ENCODE measurements around the gene EHMT1. TPM values are rescaled to one million over a fixed set of nuclear protein-coding genes. Genes with fewer than 3 reads are reported as not detected.

The EHMT1 gene
- total RNA-seq, 2 donors from 2014 or later = 56.2 to 97.9 TPM

GRCh38 chr9:137682428-137683105, 63.8 kb downstream of the EHMT1 start:
- DNase-seq = no peak
- H3K4me1 ChIP-seq = peaks cover 6% of the 10 kb centered on the region
- no peak for TF ChIP-seq CTCF (IDR thresholded peaks at IDR 0.05)
- H3K27me3 ChIP-seq = no peaks in the 10 kb centered on the region
- no peaks in the 10 kb centered on the region for H3K36me3 ChIP-seq
- H3K9me3 ChIP-seq = no peaks in the 10 kb centered on the region
- H3K9ac ChIP-seq (ENCODE audit: low read depth in 2 of 2, low read length in 2 of 2) = no peak overlapping the region
- H3K4me3 ChIP-seq = no peak overlapping the region
- intact Hi-C loops (cut with DNase I) = no loop called here
- no peak overlapping the region for H3K27ac ChIP-seq

GRCh38 chr9:137683262-137683864, 64.6 kb downstream of the EHMT1 start:
- intact Hi-C loops (cut with DNase I) = no loop called here
- H3K4me1 ChIP-seq = peaks cover 6% of the 10 kb centered on the region
- no peak for DNase-seq

GRCh38 chr9:137685035-137685740, 66.4 kb downstream of the EHMT1 start:
- peaks cover 4% of the 10 kb centered on the region for H3K4me1 ChIP-seq
- no peaks in the 10 kb centered on the region for H3K27me3 ChIP-seq
- no peak for DNase-seq
- no peak overlapping the region for H3K4me3 ChIP-seq
- no peak overlapping the region for H3K9ac ChIP-seq (ENCODE audit: low read depth in 2 of 2, low read length in 2 of 2)
- no peak for TF ChIP-seq CTCF (IDR thresholded peaks at IDR 0.05)
- intact Hi-C loops (cut with DNase I) = no loop called here
- no peaks in the 10 kb centered on the region for H3K9me3 ChIP-seq
- no peaks in the 10 kb centered on the region for H3K36me3 ChIP-seq
- H3K27ac ChIP-seq = no peak overlapping the region

More at GRCh38 chr9:137683262-137683864, 64.6 kb downstream of the EHMT1 start:
- Histone ChIP-seq H3K9ac (ENCODE audit: low read depth in 2 of 2, low read length in 2 of 2) (no peak overlapping the region), H3K36me3 (no peaks in the 10 kb centered on the region), H3K4me3 (no peak overlapping the region), H3K9me3 (no peaks in the 10 kb centered on the region), H3K27ac (no peak overlapping the region), H3K27me3 (no peaks in the 10 kb centered on the region)
- no peak for TF ChIP-seq CTCF (IDR thresholded peaks at IDR 0.05)

GRCh38 chr9:137685741-137686420, 67.1 kb downstream of the EHMT1 start:
- intact Hi-C loops (cut with DNase I) = no loop called here
- TF ChIP-seq CTCF (IDR thresholded peaks at IDR 0.05) = no peak
- Histone ChIP-seq H3K9me3 (no peaks in the 10 kb centered on the region), H3K27me3 (no peaks in the 10 kb centered on the region), H3K27ac (no peak overlapping the region), H3K36me3 (no peaks in the 10 kb centered on the region), H3K4me1 (no peaks in the 10 kb centered on the region), H3K4me3 (no peak overlapping the region), H3K9ac (ENCODE audit: low read depth in 2 of 2, low read length in 2 of 2) (no peak overlapping the region)
- DNase-seq = no peak

- no peak for DNase-seq
- Histone ChIP-seq H3K36me3 (no peaks in the 10 kb centered on the region), H3K9me3 (no peaks in the 10 kb centered on the region), H3K27ac (no peak overlapping the region), H3K4me3 (no peak overlapping the region), H3K27me3 (no peaks in the 10 kb centered on the region), H3K9ac (ENCODE audit: low read depth in 2 of 2, low read length in 2 of 2) (no peak overlapping the region), H3K4me1 (no peaks in the 10 kb centered on the region)
- no peak for TF ChIP-seq CTCF (IDR thresholded peaks at IDR 0.05)
- intact Hi-C loops (cut with DNase I) = no loop called here
Observed at GRCh38 chr9:137688261-137688660, 69.5 kb downstream of the EHMT1 start.

All from colonic mucosa (tissue), 4 donors.